ENCODE results near the gene PTPRK.

GRCh38 chr6:128361378-128361777 is 159.0 kb downstream of the PTPRK start:
- TF ChIP-seq CTCF (conservative IDR thresholded peaks at IDR 0.05) (no peak), EZH2 (IDR thresholded peaks at IDR 0.05; ENCODE audit: low read depth) (no peak)
